Measurements from ENCODE around the gene ABCA2.

DNA sequence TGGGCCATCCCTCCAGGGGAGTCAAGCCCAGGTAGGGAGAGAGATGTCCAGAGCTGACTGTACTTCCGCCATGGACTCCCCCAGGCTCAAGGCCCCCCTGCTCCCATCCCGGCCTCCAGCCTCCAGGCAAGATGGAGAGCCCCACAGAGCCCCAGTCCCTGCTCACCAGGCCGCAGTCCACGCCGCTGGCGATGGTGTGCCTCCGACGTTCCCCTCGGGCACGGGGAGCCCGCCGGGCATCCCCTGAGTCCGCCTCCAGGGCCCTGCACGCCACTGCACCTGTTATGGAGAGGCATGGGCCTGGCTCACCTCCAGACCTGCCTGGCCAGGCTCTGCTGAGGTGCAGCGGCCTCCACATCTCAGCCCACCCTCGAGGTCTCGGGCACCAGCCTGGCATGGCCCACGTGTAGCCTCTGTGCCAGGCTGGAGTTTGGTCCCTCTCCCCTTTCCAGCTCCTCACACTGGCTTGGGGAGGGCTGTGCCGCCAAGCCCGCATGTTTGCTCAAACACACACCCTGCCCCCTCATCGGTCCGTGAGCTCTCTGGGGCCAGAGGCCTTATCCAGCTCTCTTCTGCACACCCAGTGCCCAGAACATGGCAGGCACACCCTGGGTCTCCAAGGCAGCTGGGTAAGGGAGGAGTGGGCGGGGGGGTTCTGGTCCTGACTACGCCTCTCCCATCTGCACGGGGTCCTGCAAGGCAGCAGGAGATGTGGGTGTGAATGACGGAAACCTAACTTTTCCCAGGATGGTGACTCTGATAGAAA lies 38.2 kb upstream of the ABCA2 start:
- TF ChIP-seq, protein P1, sequence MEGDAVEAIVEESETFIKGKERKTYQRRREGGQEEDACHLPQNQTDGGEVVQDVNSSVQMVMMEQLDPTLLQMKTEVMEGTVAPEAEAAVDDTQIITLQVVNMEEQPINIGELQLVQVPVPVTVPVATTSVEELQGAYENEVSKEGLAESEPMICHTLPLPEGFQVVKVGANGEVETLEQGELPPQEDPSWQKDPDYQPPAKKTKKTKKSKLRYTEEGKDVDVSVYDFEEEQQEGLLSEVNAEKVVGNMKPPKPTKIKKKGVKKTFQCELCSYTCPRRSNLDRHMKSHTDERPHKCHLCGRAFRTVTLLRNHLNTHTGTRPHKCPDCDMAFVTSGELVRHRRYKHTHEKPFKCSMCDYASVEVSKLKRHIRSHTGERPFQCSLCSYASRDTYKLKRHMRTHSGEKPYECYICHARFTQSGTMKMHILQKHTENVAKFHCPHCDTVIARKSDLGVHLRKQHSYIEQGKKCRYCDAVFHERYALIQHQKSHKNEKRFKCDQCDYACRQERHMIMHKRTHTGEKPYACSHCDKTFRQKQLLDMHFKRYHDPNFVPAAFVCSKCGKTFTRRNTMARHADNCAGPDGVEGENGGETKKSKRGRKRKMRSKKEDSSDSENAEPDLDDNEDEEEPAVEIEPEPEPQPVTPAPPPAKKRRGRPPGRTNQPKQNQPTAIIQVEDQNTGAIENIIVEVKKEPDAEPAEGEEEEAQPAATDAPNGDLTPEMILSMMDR (IDR thresholded peaks at IDR 0.05), result no peak
- no peak for TF ChIP-seq POLR2A (IDR thresholded peaks at IDR 0.05)

All from stomach (tissue), 4 donors.